Peyer's patch (tissue), 4 donors: Measurements from ENCODE around the gene FAM187B.

Source experiments
- POLR2A ChIP-seq, 2 donors: fragments of 450-650 bp; IDR thresholded peaks; one replicate each; pipeline ENCODE4 v1.5.1; 2017; ENCODE audit warnings: antibody characterized with exemption in 2 of 2, mild to moderate bottlenecking in 2 of 2, moderate library complexity in 2 of 2
- TF ChIP-seq, protein P1 (sequence below), 6 experiments: fragments of 450-650 bp in 4 of 6; fragments of 200-600 bp in 2 of 6; sonication (generic) in 1 of 6; IDR thresholded peaks; one replicate each; pipeline ENCODE4 v1.5.1; 2017 to 2019; ENCODE audit warnings: antibody characterized with exemption in 6 of 6, mild to moderate bottlenecking in 3 of 6, moderate library complexity in 1 of 6

GRCh38 chr19:35224681-35225571, 3.6 kb downstream of the FAM187B start:
- TF ChIP-seq, protein P1, sequence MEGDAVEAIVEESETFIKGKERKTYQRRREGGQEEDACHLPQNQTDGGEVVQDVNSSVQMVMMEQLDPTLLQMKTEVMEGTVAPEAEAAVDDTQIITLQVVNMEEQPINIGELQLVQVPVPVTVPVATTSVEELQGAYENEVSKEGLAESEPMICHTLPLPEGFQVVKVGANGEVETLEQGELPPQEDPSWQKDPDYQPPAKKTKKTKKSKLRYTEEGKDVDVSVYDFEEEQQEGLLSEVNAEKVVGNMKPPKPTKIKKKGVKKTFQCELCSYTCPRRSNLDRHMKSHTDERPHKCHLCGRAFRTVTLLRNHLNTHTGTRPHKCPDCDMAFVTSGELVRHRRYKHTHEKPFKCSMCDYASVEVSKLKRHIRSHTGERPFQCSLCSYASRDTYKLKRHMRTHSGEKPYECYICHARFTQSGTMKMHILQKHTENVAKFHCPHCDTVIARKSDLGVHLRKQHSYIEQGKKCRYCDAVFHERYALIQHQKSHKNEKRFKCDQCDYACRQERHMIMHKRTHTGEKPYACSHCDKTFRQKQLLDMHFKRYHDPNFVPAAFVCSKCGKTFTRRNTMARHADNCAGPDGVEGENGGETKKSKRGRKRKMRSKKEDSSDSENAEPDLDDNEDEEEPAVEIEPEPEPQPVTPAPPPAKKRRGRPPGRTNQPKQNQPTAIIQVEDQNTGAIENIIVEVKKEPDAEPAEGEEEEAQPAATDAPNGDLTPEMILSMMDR (IDR thresholded peaks at IDR 0.05), result no peak
- TF ChIP-seq POLR2A (IDR thresholded peaks at IDR 0.05), result no peak
